ENCODE measurements around the gene DOK6.

DOK6 gene

GRCh38 chr18:69557282-69557681 is 156.6 kb downstream of the DOK6 start:
- DNase-seq = no peak

- DNase-seq = no peak
Observed at GRCh38 chr18:69558052-69558451, 157.4 kb downstream of the DOK6 start.

GRCh38 chr18:69559604-69560003 is 158.9 kb downstream of the DOK6 start:
- DNase-seq = no peak

GRCh38 chr18:69564602-69565001 is 163.9 kb downstream of the DOK6 start:
- peak; percentile 58 for DNase-seq

GRCh38 chr18:69567813-69568488 is 167.3 kb downstream of the DOK6 start:
- peak; percentile 98 for DNase-seq

GRCh38 chr18:69569133-69569532 is 168.4 kb downstream of the DOK6 start:
- peak; percentile 69 for DNase-seq

- no peak for DNase-seq
Observed at GRCh38 chr18:69574401-69574800, 173.7 kb downstream of the DOK6 start.

- DNase-seq = peak; percentile 81
Observed at GRCh38 chr18:69580107-69580506, 179.4 kb downstream of the DOK6 start.

- DNase-seq = no peak
Observed at GRCh38 chr18:69584429-69584828, 183.7 kb downstream of the DOK6 start.

GRCh38 chr18:69585696-69586095 is 185.0 kb downstream of the DOK6 start:
- DNase-seq = peak; percentile 56

- DNase-seq = no peak
Observed at GRCh38 chr18:69586537-69586936, 185.8 kb downstream of the DOK6 start.

- no peak for DNase-seq
Observed at GRCh38 chr18:69588301-69588700, 187.6 kb downstream of the DOK6 start.

GRCh38 chr18:69590150-69590549 is 189.5 kb downstream of the DOK6 start:
- no peak for DNase-seq

- no peak for DNase-seq
Observed at GRCh38 chr18:69596345-69596744, 195.7 kb downstream of the DOK6 start.

GRCh38 chr18:69597561-69597960 is 196.9 kb downstream of the DOK6 start:
- DNase-seq = peak; percentile 84

- DNase-seq = peak; percentile 64
Observed at GRCh38 chr18:69599377-69599776, 198.7 kb downstream of the DOK6 start.

GRCh38 chr18:69612242-69612641 is 211.6 kb downstream of the DOK6 start:
- DNase-seq = peak; percentile 77

GRCh38 chr18:69616114-69616513 is 215.4 kb downstream of the DOK6 start:
- DNase-seq = peak; percentile 64

- no peak for DNase-seq
Observed at GRCh38 chr18:69617408-69617807, 216.7 kb downstream of the DOK6 start.

- DNase-seq = peak; percentile 80
Observed at GRCh38 chr18:69617888-69618287, 217.2 kb downstream of the DOK6 start.

- no peak for DNase-seq
Observed at GRCh38 chr18:69622184-69622583, 221.5 kb downstream of the DOK6 start.

GRCh38 chr18:69622961-69623360 is 222.3 kb downstream of the DOK6 start:
- peak; percentile 81 for DNase-seq

- DNase-seq = peak; percentile 6
Observed at GRCh38 chr18:69626171-69626570, 225.5 kb downstream of the DOK6 start.

GRCh38 chr18:69626643-69627242 is 226.1 kb downstream of the DOK6 start:
- peak; percentile 62 for DNase-seq
